Activated naive CD4-positive, alpha-beta T cell treated with anti-CD3 and anti-CD28 coated beads, Interleukin-2, amount 10 ng/mL, durations not matched to agents 7 days and 5 days (primary cell): ENCODE data around the gene GAL.

Experiments used
- CTCF ChIA-PET: fragments of 350-600 bp; sonication (Branson Sonifier 250); formaldehyde crosslinking; loops from one replicate; lab custom pipeline; 2021; ENCODE audit warnings: antibody characterized with exemption; lab: Charles Lee
- DNase-seq: peaks from one replicate; pipeline ENCODE4 v3.0.0-alpha.2; 2020
- H3K27ac Mint-ChIP-seq: one replicate; pipeline ENCODE4 v1.8.0; 2021; ENCODE audit warnings: mild to moderate bottlenecking, moderate library complexity, mixed read lengths
- H3K27me3 Mint-ChIP-seq: one replicate; pipeline ENCODE4 v1.8.0; 2021; ENCODE audit warnings: mild to moderate bottlenecking, mixed read lengths
- H3K36me3 Mint-ChIP-seq: one replicate; pipeline ENCODE4 v1.8.0; 2021; ENCODE audit warnings: mixed read lengths
- H3K4me1 Mint-ChIP-seq: one replicate; pipeline ENCODE4 v1.8.0; 2021; ENCODE audit warnings: mixed read lengths
- H3K4me3 Mint-ChIP-seq: one replicate; pipeline ENCODE4 v1.8.0; 2021; ENCODE audit warnings: mild to moderate bottlenecking, moderate library complexity, mixed read lengths
- H3K9me3 Mint-ChIP-seq: one replicate; pipeline ENCODE4 v1.8.0; 2021; ENCODE audit warnings: mixed read lengths

The GAL gene

DNA sequence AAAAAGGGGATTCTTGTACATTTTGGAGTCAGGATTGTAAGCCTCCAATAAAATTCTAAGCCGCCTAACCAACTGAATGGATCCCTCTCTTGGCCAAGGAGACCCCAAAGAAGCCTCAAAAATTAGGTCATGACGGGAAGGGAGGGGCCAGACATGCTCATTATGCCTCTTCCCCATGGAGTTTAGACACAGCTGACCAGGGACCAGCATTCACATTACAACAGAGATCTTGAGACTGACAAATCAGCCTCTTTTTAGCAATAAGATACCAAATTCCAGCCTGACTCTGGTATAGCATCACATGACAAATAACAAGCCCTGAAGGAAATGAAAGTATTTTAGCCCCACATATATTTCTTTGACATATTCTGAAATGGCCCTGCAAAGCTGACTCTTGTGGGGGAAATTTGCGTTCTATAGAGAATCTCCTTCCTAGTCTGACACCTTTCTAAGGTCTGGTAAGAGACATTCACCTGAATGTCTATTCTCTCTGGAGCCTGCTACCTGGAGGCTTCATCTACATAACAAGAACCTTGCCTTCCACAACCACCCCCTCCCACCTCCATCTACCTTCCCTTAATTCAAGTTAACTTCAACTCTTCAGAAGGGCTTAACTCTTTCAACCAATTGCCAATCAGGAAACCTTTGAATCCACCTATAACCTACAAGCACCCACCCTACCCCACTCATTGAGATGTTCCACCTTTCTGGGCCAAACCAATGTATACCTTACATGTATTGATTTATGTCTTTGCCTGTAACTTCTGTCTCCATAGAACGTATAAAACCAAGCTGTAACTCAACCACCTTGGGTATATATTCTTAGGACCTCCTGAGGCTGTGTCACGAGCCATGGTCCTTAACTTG is 10.3 kb downstream of the GAL start:
- no peak for DNase-seq
- CTCF ChIA-PET = interaction anchor here (0.6 kb wide), 1 partner anchor 8 kb away, joined by 3 read pairs; no protein-coding TSS in a partner anchor
- peaks cover 3% of the 10 kb centered on the region for H3K9me3 Mint-ChIP-seq

DNA sequence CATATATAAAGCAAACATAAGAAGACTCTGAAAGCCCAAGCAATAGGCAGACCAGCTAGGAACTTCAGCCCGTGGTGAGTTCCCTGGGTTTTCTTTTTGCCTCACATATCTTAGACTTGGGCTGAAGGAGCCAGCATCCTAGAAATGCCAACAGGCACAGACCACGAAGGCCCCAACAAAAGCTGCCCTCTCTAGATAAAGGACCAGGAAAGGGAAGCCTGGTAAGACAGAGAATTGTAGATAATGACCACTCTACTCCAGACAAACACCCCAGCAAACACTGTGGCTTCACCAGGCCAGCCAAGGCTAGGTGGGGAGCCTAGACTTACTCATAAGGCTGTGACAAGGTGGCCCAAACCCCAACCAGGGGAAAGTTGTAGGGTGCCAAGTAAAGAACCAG is 11.2 kb downstream of the GAL start:
- Mint-ChIP-seq H3K4me3 (no peak overlapping the region), H3K36me3 (no peaks in the 10 kb centered on the region), H3K9me3 (peaks cover 3% of the 10 kb centered on the region), H3K27ac (no peak overlapping the region), H3K4me1 (peaks cover 11% of the 10 kb centered on the region), H3K27me3 (peaks cover 49% of the 10 kb centered on the region)
- no peak for DNase-seq
- CTCF ChIA-PET = interaction anchor here (0.6 kb wide), 1 partner anchor 9 kb away, joined by 3 read pairs; no protein-coding TSS in a partner anchor

More for the DNA sequence above, 10.3 kb downstream of the GAL start:
- no peaks in the 10 kb centered on the region for H3K36me3 Mint-ChIP-seq
- peaks cover 20% of the 10 kb centered on the region for H3K4me1 Mint-ChIP-seq
- H3K27ac Mint-ChIP-seq = no peak overlapping the region
- H3K4me3 Mint-ChIP-seq = no peak overlapping the region
- H3K27me3 Mint-ChIP-seq = peaks cover 53% of the 10 kb centered on the region

DNA sequence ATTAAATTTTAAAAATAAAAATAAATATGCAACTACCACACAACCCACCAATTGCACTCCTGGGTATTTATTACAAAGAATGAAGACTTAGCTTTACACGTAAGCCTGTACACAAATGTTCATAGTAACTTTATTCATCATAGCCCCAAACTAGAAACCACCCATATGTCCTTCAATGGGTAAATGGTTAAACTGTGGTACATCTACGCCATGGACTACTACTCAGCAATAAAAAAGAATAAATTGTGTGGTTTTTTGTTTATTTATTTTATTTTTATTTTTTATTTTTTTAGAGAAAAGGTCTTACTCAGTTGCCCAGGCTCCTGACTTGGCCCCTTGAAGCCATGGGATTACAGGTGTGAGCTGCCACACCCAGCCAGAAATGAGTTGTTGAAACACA is 14.6 kb downstream of the GAL start:
- Mint-ChIP-seq H3K36me3 (no peaks in the 10 kb centered on the region), H3K4me3 (no peak overlapping the region), H3K27me3 (peaks cover 21% of the 10 kb centered on the region), H3K4me1 (no peaks in the 10 kb centered on the region), H3K27ac (no peak overlapping the region), H3K9me3 (peaks cover 3% of the 10 kb centered on the region)
- DNase-seq = no peak
- CTCF ChIA-PET = no interaction called here

DNA sequence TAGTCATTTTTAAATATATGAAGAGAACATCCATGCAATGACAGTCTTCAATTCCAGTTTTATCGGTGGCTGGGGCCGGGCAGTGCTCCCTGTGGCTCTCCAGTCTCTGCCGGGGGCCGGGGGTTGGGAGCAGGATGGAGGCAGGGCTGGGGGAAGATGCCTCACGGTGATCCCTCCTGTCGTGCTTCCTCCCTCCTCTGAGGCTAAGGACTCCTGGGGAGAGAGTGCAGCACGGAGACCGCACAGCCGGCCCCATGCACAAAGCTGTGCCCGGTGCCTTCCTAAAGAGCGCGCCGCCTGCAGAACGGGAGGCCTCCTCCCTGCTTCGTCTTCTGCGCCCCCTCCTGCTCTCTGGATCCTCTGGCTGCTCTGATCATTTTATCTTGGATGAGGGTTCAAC is 20.5 kb downstream of the GAL start:
- Mint-ChIP-seq H3K4me3 (no peak overlapping the region), H3K27ac (no peak overlapping the region), H3K27me3 (peaks cover 16% of the 10 kb centered on the region), H3K9me3 (no peaks in the 10 kb centered on the region), H3K36me3 (no peaks in the 10 kb centered on the region), H3K4me1 (no peaks in the 10 kb centered on the region)
- no peak for DNase-seq
- CTCF ChIA-PET = no interaction called here

DNA sequence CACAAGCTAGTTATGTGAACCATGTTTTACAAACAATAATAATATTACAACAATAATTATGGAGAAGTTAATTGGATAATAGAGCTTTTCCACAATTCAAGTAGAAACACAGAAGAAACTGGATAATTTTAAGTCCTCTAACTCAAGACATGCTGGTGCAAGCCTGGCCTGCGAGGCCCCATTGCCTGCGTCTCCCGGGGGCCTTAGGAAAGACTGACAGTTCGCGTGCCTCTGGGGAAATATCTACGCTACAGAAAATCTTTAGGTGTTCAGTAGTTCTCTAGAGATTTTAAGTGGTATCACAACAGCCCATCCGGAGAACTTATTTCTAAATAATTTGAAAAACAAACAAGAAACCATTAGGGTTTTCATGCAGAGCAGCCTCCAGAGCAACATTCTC is 23.2 kb downstream of the GAL start:
- peaks cover 16% of the 10 kb centered on the region for H3K27me3 Mint-ChIP-seq
- no peak for DNase-seq
- CTCF ChIA-PET = no interaction called here
- no peak overlapping the region for H3K4me3 Mint-ChIP-seq
- H3K27ac Mint-ChIP-seq = no peak overlapping the region
- H3K4me1 Mint-ChIP-seq = no peaks in the 10 kb centered on the region
- H3K9me3 Mint-ChIP-seq = no peaks in the 10 kb centered on the region
- H3K36me3 Mint-ChIP-seq = no peaks in the 10 kb centered on the region

DNA sequence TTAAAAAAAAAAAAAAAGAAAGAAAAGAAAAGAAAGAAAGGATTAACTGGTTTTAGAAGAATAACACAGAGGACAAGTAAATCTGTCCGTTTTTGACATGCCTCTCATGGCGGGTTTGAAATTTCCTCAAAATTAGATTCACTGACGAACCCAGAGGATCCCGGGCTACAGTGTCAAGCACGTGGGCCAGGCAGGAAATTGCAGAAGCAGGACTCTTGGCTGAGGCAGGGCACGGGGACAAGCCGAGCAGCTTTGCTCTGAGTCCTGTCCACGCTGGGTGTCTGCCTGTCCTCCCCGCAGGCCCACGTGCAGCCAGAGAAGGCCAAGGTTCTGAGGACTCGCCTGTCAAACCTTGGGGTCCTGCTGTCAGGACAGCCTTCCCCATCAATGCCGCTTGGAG is 24.7 kb downstream of the GAL start:
- CTCF ChIA-PET = no interaction called here
- no peaks in the 10 kb centered on the region for H3K36me3 Mint-ChIP-seq
- H3K27ac Mint-ChIP-seq = no peak overlapping the region
- no peak for DNase-seq
- no peak overlapping the region for H3K4me3 Mint-ChIP-seq
- peaks cover 16% of the 10 kb centered on the region for H3K27me3 Mint-ChIP-seq
- no peaks in the 10 kb centered on the region for H3K4me1 Mint-ChIP-seq
- H3K9me3 Mint-ChIP-seq = no peaks in the 10 kb centered on the region

DNA sequence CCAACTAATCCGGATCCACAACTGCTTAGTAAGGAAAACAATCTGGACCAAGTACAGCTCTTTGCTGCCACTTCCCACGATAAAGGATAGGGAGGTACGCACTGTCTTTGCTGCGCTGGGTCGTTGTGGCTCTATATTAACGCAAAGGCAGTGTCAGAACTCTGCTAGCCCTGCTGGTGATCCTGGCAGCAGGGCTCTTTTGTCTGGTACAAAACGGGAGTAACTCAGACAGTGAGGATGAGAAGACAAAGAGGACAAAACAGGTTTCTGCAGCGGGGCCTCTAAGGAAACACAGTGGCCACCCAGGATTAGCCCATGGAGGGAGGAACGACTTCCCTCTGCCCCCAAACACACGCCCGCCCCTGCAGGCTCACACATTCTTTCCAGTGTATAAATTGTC is 26.1 kb downstream of the GAL start:
- H3K4me1 Mint-ChIP-seq = no peaks in the 10 kb centered on the region
- H3K27me3 Mint-ChIP-seq = peaks cover 9% of the 10 kb centered on the region
- no peaks in the 10 kb centered on the region for H3K9me3 Mint-ChIP-seq
- H3K4me3 Mint-ChIP-seq = no peak overlapping the region
- CTCF ChIA-PET = no interaction called here
- no peak for DNase-seq
- no peak overlapping the region for H3K27ac Mint-ChIP-seq
- no peaks in the 10 kb centered on the region for H3K36me3 Mint-ChIP-seq

DNA sequence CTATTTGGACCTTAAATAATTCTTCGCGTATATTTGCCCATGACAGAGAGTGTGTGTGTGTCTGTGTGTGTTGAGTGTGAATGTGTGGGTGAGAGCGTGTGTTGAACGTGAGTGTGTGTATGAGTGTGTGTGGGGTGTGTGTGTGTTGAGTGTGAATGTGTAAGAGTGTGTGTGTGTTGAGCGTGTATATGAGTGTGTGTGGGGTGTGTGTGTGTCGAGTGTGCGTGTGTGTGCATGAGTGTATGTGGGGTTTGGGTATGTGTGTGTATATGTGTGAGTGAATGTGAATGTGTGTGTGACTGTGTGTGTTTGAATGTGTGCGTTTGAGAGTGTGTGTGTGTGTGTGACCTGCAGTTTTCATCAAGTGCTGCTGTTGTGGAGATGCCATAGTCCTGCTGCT is 26.8 kb downstream of the GAL start:
- Mint-ChIP-seq H3K27ac (no peak overlapping the region), H3K36me3 (no peaks in the 10 kb centered on the region), H3K4me3 (no peak overlapping the region), H3K4me1 (no peaks in the 10 kb centered on the region), H3K27me3 (peaks cover 9% of the 10 kb centered on the region), H3K9me3 (no peaks in the 10 kb centered on the region)
- CTCF ChIA-PET = no interaction called here
- DNase-seq = no peak

DNA sequence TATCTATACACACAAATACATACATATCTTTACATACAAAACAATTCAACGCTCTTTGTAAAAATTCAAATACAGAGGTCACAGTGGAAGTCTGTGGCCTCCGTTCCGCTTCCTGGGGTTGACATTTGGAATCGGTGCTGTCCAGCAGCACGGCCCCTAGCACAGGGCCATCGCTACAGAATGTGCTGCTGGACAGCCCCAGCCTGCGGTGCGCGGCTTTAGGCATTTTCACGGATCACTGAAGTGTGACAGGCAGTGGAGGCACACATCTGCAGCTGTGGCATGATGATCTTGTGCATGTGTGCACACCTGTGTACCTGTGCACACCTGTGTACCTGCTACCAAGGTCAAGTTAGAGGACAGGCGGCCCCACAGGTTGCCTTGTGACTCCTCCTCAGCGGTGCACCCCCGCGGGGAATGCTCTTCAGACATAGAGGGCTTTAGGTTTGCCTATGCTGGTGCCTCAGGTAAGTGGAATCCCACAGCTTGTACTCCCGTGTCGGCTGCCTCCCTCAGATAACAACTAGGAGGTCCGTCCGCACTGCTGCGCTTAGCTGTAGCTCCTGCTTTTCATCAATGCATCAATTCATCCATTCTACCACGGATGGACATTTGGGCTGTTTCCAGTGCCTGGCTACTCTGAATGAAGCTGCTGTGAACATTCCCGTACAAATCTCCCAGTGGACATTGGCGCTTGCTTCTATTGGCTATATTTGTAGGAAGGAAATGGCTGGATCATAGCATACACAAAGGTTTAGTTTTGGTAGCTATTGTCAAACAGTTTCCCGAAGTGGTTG is 29.9 kb downstream of the GAL start:
- H3K36me3 Mint-ChIP-seq = no peaks in the 10 kb centered on the region
- H3K4me3 Mint-ChIP-seq = no peak overlapping the region
- no peak overlapping the region for H3K27ac Mint-ChIP-seq
- CTCF ChIA-PET = no interaction called here
- H3K9me3 Mint-ChIP-seq = no peaks in the 10 kb centered on the region
- H3K27me3 Mint-ChIP-seq = peaks cover 8% of the 10 kb centered on the region
- H3K4me1 Mint-ChIP-seq = no peaks in the 10 kb centered on the region
- DNase-seq = no peak

DNA sequence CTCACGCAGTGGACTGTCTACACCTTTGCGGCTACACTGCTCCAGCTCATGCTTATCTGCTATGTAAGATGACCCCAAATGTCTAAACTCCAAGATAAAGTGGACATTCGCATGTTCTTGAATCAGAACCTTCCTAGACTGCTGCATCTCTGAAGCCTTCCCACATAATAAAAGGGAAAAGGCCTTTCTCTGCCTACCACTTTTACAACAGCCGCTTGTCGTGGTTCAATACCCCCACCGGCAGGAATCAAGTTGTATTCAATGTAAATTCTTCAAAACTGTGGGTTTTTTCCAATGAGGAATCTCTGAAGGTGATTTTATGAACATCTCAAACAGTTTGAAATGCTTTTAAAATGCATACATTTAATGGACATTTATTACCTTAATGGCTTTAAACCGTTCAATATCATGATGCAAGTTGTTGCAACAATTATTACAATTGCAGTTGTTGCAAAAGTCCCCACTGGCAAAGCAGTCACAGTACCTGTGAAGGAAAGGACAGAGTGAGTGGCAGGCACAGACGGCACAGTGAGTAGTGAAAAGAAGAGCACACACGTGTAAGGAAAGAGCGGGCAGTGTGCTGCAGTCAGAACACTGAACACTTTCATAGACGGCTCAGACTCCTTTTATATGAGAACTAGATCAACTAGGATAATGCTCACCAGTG is 31.2 kb downstream of the GAL start:
- peaks cover 17% of the 10 kb centered on the region for H3K27me3 Mint-ChIP-seq
- peaks cover 5% of the 10 kb centered on the region for H3K9me3 Mint-ChIP-seq
- H3K4me1 Mint-ChIP-seq = no peaks in the 10 kb centered on the region
- H3K4me3 Mint-ChIP-seq = no peak overlapping the region
- no peaks in the 10 kb centered on the region for H3K36me3 Mint-ChIP-seq
- no peak overlapping the region for H3K27ac Mint-ChIP-seq
- CTCF ChIA-PET = no interaction called here
- no peak for DNase-seq

DNA sequence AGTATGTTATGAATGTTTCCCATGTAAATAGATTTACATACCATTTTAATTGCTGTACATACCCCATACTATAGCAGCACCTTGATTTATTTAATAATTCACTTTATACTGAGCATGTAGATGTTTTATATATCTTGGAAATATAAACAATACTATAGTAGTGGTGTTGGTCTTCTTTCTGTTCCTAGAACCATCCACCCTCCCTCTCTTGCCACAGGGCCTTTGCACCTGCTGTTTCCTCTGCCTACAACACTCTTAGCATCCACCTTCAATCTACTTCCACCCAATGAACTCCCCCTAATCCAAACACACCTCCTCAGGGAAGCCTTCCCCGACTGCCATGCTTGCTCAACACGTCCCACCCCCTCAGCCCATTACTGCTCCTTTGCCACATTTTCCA is 36.7 kb downstream of the GAL start:
- Mint-ChIP-seq H3K27me3 (peaks cover 14% of the 10 kb centered on the region), H3K4me3 (no peak overlapping the region), H3K9me3 (peaks cover 5% of the 10 kb centered on the region), H3K36me3 (no peaks in the 10 kb centered on the region), H3K27ac (no peak overlapping the region), H3K4me1 (no peaks in the 10 kb centered on the region)
- no peak for DNase-seq
- CTCF ChIA-PET = no interaction called here

DNA sequence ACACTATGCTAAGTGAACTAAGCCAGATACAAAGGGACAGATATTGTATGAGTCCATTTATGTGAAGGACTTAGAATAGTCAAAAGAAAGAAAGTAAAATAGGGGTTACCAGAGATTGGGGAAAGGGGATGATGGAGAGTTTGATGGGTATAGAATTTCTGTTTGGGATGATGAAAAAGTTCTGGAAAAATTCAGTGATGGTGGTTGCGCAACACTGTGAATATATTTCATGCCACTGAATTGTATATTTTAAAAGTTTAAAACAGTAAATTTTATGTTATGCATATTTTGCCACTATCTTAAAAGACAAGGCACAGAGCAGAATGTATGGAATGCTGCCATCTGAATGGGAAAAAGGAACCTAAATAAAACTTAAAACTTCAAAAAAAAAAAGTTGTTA is 37.8 kb downstream of the GAL start:
- CTCF ChIA-PET = no interaction called here
- Mint-ChIP-seq H3K4me1 (no peaks in the 10 kb centered on the region), H3K9me3 (peaks cover 5% of the 10 kb centered on the region), H3K27me3 (peaks cover 14% of the 10 kb centered on the region), H3K36me3 (no peaks in the 10 kb centered on the region), H3K27ac (no peak overlapping the region), H3K4me3 (no peak overlapping the region)
- DNase-seq = no peak

DNA sequence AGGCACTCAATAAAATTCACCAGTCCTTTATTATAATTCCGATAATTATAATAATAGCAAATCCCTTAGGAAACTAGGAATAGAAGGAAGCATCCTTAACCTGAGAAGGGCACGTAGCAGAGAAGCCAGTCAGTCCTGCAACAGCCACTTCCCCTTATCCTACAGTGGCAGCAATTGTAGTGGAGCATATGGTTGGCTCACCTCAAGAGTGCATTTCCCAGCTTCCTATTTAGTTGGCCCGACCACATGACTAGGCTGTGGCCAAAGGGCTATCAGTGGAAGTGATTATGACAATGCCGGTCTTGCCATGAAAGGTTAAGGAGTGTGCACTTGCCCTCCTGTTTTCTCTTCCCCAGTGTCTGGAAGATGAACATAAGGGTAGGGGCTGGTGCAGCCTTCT is 39.9 kb downstream of the GAL start:
- Mint-ChIP-seq H3K27me3 (peaks cover 17% of the 10 kb centered on the region), H3K4me3 (no peak overlapping the region), H3K9me3 (peaks cover 5% of the 10 kb centered on the region), H3K27ac (no peak overlapping the region), H3K36me3 (no peaks in the 10 kb centered on the region), H3K4me1 (no peaks in the 10 kb centered on the region)
- DNase-seq = no peak
- CTCF ChIA-PET = no interaction called here

DNA sequence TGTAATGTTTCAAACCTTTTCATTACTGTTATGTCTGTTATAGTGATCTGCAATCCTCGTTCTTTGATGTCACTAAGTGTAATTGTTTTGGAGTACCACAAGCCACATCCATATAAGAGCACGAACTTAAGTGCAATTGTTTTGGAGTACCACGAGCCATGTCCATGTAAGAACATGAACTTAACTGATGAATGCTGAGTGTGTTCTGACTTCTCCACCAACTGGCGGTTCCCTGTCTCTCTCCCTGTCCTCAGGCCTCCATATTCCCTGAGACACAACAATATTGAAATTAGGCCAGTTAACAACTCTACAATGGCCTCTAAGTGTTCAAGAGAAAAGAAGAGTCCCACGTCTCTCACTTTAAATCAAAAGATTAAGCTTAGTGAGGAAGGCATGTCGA is 43.4 kb downstream of the GAL start:
- Mint-ChIP-seq H3K27me3 (peaks cover 8% of the 10 kb centered on the region), H3K27ac (no peak overlapping the region), H3K36me3 (no peaks in the 10 kb centered on the region), H3K9me3 (no peaks in the 10 kb centered on the region), H3K4me1 (no peaks in the 10 kb centered on the region), H3K4me3 (no peak overlapping the region)
- DNase-seq = no peak
- CTCF ChIA-PET = no interaction called here
